Fibroblast of mammary gland (primary cell): ENCODE data around the gene GNLY.

ENCODE experiments used
- DNase-seq: peaks from one replicate; pipeline ENCODE4 v3.0.0-alpha.2; 2010; ENCODE audit warnings: low read depth
- H3K4me3 ChIP-seq: 2 replicates; pipeline ENCODE4 v1.5.1; 2011; ENCODE audit warnings: low read depth, mild to moderate bottlenecking, low read length, moderate library complexity; ENCODE audit not compliant: control insufficient read depth
- TF ChIP-seq, protein P1 (sequence below): conservative IDR thresholded peaks from 2 replicates; pipeline ENCODE4 v1.5.1; 2011; ENCODE audit warnings: low read depth, low read length, inconsistent platforms; ENCODE audit not compliant: control insufficient read depth, insufficient read depth

GNLY gene

DNA sequence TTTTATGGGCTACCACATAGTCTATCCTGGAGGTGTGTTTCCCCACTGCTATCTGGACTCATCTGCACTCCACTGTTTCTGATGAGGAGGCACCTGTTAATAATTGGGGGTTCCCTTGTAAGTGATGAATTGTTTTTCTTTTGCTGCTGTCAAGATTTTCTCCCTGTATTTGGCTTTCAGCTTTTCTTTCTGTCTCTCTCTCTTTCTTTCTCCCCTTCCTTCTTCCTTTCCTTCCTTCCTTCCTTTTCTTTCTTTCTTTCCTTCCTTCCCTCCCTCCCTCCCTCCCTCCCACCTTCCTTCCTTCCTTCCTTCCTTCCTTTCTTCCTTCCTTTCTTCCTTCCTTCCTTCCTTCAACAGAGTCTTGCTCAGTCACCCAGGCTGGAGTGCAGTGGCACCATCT is 9.2 kb downstream of the GNLY start:
- TF ChIP-seq, protein P1, sequence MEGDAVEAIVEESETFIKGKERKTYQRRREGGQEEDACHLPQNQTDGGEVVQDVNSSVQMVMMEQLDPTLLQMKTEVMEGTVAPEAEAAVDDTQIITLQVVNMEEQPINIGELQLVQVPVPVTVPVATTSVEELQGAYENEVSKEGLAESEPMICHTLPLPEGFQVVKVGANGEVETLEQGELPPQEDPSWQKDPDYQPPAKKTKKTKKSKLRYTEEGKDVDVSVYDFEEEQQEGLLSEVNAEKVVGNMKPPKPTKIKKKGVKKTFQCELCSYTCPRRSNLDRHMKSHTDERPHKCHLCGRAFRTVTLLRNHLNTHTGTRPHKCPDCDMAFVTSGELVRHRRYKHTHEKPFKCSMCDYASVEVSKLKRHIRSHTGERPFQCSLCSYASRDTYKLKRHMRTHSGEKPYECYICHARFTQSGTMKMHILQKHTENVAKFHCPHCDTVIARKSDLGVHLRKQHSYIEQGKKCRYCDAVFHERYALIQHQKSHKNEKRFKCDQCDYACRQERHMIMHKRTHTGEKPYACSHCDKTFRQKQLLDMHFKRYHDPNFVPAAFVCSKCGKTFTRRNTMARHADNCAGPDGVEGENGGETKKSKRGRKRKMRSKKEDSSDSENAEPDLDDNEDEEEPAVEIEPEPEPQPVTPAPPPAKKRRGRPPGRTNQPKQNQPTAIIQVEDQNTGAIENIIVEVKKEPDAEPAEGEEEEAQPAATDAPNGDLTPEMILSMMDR, result no peak
- DNase-seq, result no peak
- no peak overlapping the region for H3K4me3 ChIP-seq

DNA sequence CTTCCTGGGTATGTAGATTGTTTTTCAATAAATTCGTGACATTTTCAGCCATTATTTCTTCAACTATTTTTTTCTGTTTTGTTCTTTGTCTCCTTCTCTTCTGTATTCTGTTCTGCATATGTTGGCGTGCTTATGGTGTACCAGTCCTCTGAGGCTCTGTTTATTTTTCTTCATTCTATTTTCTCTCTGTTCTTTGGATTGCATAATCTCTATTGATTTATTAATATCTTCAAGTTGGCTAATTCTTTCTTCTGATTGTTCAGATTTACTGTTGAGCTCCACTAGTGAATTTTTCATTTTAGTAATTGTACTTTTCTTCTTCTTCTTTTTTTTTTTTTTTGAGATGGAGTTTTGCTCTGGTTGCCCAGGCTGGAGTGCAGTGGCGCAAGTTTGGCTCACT is 9.9 kb downstream of the GNLY start:
- H3K4me3 ChIP-seq, result no peak overlapping the region
- TF ChIP-seq, protein P1, result no peak
- no peak for DNase-seq

DNA sequence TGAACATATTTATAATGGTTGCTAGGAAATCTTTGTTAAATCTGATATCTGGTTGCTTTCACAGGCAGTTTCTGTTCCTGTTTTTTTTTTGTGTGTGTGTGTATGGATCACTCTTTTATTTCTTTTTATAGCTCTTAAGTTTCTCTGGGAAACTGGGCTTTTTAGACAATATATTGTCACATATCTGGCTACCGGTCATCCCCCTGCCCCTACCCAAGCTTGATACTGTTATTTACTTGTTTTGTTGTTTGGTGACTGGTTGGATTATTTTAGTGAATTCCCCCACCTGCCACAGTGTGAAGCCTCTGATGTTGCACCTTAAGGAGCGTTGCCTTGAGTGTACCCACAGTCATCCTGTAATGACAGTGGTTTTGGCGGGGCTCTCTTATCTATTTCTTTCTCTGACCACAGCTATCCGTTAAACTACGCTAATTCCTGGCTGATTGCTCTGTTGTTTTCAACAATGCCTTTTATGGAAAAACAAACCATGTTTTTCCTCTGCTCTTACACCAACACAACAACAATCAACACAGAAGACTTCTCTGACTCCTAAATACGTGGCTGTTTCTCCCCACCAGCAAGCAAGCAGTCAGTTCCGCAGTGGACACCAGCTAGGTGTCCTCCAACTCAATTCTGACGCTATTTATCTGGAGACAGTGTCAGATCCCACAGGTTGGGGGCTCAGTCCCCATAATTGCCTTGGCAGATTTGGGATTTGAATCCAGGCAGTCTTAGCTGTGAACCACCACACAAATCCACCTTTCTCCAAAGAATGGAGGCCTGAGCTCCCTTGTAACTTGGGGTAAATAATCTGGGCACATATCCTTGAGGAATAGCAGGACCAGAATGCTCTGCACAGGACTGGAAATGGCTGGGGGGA is 10.9 kb downstream of the GNLY start:
- TF ChIP-seq, protein P1, result no peak
- DNase-seq, result no peak
- no peak overlapping the region for H3K4me3 ChIP-seq

DNA sequence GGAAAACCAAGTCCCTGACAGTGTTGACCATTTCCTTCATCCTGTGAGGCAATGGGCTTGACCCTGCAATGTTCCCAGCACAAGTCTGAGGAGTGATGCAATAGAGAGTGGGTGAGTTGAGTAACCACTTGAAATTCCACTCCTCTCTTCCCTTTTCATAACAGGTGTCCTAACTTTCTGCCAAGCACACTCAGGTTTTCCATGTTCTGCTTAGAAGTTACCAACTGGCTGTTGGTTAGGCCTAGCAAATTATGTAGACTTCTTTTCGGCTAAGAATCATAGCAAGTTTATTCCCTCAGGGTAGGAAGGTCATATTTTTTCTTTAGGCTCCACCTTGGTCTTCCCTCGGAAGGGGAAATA is 11.5 kb downstream of the GNLY start:
- no peak overlapping the region for H3K4me3 ChIP-seq
- TF ChIP-seq, protein P1, result no peak
- DNase-seq, result peak; percentile 99

DNA sequence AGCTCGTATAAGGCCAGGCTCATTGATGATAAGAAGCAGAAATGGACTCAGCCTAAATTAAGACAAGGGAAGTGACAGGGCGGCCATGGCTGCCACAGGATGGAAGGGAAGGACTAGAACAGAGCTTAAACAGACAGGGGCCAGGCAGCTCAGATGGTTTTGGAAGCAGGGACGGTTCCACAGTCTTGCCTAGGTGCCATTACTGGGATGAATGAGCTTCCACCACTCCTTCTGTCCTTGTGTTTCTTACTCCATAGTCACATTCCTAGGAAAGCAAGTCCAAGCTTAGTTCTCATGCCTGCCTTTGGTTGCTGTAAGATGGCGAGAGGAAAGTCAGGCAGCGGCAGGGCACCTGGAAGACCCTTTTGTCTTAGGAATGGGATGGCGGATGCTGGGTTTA is 11.9 kb downstream of the GNLY start:
- TF ChIP-seq, protein P1, result no peak
- H3K4me3 ChIP-seq, result no peak overlapping the region
- DNase-seq, result no peak

DNA sequence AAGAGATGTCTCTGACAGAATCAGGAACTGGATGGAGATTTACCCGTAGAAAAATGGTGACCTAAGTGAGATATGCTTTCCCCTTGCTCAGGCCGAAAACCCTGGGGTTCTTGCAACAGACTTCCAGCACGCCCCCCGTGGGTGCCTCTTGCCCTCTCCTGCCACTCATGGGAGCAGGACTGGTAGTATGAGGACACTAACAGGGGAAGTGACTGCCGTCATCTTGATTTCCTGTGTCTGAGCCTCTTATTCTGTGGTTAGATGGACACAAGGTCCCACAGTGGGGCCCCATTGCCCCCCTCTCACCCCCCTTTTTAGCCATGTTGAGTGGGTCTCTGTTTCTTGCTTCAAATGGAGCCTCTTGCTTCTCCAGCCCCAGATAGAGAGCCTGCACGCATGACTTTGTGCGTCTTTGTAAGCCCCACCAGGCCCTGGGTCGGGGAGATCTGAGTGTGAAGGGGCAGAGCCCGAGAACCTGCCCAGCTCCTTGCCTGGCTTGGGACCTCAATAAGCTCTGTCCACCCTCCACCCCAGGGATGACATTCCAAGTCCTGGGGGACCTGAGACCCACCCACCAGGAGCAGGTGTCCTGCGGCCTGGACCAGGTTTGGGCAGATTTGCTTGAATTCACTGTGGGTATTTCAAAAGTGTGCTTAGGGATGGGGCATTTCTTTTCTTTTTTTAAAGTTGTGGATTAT is 12.6 kb downstream of the GNLY start:
- TF ChIP-seq, protein P1, result no peak
- DNase-seq, result no peak
- no peak overlapping the region for H3K4me3 ChIP-seq
